ENCODE data around the gene TLL2.

Gene TLL2

DNA sequence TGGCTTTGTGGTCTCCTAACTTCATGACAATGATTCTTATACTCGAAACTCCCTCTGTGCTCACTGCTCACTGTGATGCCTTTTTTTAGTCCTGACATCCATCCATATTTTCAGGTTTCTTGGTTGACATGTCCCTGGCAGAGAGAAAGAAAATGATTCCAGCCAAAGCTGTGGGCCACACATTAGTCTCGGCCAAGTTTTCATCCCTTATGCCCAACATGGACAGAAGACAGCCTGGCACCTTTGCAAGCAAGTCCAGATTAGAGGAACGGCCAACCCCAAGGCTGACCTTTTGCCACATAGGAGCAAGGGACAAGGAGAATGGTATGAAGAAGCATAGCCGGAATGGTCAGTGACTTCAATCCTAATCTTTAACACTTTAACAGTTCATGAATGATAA, 146.3 kb downstream of the TLL2 start:
- no peak for DNase-seq (ENCODE audit: low read depth)
- TF ChIP-seq, protein P1, sequence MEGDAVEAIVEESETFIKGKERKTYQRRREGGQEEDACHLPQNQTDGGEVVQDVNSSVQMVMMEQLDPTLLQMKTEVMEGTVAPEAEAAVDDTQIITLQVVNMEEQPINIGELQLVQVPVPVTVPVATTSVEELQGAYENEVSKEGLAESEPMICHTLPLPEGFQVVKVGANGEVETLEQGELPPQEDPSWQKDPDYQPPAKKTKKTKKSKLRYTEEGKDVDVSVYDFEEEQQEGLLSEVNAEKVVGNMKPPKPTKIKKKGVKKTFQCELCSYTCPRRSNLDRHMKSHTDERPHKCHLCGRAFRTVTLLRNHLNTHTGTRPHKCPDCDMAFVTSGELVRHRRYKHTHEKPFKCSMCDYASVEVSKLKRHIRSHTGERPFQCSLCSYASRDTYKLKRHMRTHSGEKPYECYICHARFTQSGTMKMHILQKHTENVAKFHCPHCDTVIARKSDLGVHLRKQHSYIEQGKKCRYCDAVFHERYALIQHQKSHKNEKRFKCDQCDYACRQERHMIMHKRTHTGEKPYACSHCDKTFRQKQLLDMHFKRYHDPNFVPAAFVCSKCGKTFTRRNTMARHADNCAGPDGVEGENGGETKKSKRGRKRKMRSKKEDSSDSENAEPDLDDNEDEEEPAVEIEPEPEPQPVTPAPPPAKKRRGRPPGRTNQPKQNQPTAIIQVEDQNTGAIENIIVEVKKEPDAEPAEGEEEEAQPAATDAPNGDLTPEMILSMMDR (IDR thresholded peaks at IDR 0.05; ENCODE audit: control insufficient read depth, insufficient read depth, low read depth, low read length, missing control alignments) = no peak
- H3K4me3 ChIP-seq (ENCODE audit: control insufficient read depth, low read depth, low read length) = no peak overlapping the region

DNA sequence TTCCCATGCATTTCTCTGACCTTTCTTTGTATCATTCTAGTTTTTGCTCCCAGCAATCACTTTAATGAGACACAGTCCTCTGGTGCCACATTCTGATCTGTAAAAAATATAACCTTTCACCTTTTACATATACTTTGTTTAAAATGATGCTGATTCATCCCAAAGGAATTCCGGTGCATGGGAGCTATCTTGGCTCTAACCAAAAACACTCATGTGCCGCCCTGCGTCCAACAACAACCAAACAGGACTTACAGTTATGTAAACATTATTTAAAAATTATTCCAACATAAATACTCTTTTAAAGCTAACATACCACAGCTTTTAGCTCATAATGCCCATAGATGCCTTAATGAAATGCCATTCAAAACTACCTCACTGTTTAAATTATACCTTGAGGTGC, 147.2 kb downstream of the TLL2 start:
- TF ChIP-seq, protein P1 (IDR thresholded peaks at IDR 0.05; ENCODE audit: control insufficient read depth, insufficient read depth, low read depth, low read length, missing control alignments) = no peak
- DNase-seq (ENCODE audit: low read depth) = no peak

DNA sequence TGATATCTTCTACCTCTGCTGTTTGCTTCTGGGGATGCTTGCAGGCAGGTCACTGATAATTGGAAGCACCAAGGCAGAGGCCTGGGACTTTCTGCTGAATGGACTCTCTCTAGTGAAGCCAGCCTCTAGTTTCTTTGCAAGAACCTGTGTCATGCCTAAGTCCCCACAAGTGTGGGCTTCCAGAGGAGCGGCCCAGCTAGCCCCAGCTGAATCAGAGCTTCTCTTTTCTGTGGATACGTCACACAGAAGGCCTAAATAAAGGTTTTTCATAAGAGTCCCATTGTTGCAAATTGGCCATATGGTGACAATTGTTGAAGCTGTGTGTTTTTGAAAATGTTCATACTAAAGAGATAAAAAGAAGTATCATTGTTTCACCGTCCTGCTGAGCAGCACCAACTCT, 148.2 kb downstream of the TLL2 start:
- no peak overlapping the region for H3K4me3 ChIP-seq (ENCODE audit: control insufficient read depth, low read depth, low read length)
- DNase-seq (ENCODE audit: low read depth) = no peak
- TF ChIP-seq, protein P1 (IDR thresholded peaks at IDR 0.05; ENCODE audit: control insufficient read depth, insufficient read depth, low read depth, low read length, missing control alignments) = no peak

More for the DNA sequence above, 147.2 kb downstream of the TLL2 start:
- H3K4me3 ChIP-seq (ENCODE audit: control insufficient read depth, low read depth, low read length) = no peak overlapping the region

DNA sequence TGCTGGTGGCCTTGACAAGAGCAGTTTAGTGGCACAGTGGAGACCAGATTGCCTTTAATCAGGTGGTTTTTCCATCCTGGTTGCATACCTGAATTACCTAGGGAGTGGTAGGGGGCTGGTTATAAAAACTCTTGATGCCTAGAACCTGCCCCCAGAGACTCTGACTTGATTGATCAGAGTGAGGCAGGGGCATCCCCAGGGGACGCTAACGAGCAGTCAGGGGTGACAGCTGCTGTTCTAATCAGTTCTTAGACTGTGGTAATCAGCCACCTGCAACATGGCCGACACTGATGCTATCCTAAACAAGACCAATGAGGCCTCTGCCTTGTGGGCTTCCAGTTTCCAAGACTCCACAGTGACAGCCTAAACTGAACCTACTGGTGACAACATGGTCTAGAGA, 153.0 kb downstream of the TLL2 start:
- TF ChIP-seq, protein P1 (IDR thresholded peaks at IDR 0.05; ENCODE audit: control insufficient read depth, insufficient read depth, low read depth, low read length, missing control alignments) = no peak
- no peak for DNase-seq (ENCODE audit: low read depth)
- H3K4me3 ChIP-seq (ENCODE audit: control insufficient read depth, low read depth, low read length) = no peak overlapping the region

DNA sequence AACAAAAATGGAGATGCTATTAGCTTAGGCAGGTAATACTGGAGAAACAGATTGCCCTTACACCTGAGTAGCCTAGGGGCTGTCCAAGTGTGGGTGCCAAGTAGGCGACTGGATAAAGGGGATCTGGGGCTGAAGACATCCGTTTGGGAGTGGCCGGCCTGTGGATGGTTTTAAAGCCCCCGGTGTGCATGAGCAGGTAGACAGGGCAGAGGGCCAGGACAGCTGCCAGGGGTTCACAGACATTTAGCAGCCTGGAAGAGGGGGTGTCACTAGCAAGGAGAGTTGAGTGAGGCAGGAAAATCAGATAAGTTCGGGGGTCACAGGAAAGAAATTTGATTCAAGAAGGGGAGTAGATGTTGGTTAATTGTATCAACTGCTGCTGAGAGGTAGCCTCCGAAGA, 153.4 kb downstream of the TLL2 start:
- TF ChIP-seq, protein P1 (IDR thresholded peaks at IDR 0.05; ENCODE audit: control insufficient read depth, insufficient read depth, low read depth, low read length, missing control alignments) = no peak
- H3K4me3 ChIP-seq (ENCODE audit: control insufficient read depth, low read depth, low read length) = no peak overlapping the region
- no peak for DNase-seq (ENCODE audit: low read depth)

DNA sequence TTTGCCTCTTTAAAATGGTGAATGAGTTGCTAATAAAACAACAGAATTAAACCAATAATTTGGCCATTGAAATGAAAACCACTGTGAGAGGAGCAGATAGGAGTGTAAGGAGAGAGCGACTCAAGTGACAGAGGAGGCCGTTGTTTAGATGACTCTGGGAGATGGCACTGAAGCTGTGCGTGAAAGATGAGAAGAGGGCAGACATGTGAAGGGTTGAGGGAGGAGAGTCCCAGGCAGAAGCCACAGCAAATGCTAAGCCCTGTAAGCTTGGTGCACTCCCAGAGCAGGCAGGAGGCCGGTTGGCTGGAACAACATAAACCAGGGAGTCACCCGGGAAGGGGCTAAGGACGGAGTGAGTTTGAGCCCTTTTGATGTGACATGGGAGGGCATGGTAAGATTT, 154.1 kb downstream of the TLL2 start:
- TF ChIP-seq, protein P1 (IDR thresholded peaks at IDR 0.05; ENCODE audit: control insufficient read depth, insufficient read depth, low read depth, low read length, missing control alignments) = no peak
- no peak for DNase-seq (ENCODE audit: low read depth)
- H3K4me3 ChIP-seq (ENCODE audit: control insufficient read depth, low read depth, low read length) = no peak overlapping the region

All from AG09309 (cell line).